HCT116 (cell line): Measurements from ENCODE around the gene SLC39A10. TPM values are rescaled to one million over a fixed set of nuclear protein-coding genes. Genes with fewer than 3 reads are reported as not detected.

ENCODE experiments used
- ATAC-seq: fragments of 200-7000 bp; cut with Tn5 transposase; 2 replicates; pipeline ENCODE4 v1.9.1; 2020; ENCODE audit warnings: mild to moderate bottlenecking, moderate library complexity
- BruUV-seq: library from RNA; stranded (reverse); fragments of 400-500 nt; replicated peaks from 2 replicates; lab custom pipeline; 2021; lab: Mats Ljungman, UMichigan
- CTCF ChIA-PET: fragments of 300-600 bp; sonication (Branson Sonifier 250); formaldehyde crosslinking; loops from one replicate; lab custom pipeline; 2021; ENCODE audit warnings: antibody characterized with exemption; lab: Charles Lee
- POLR2A ChIA-PET: fragments of 300-600, 350-600 bp; sonication (Branson Sonifier 250); formaldehyde crosslinking; loops from one replicate; lab custom pipeline; 2021; ENCODE audit warnings: antibody characterized with exemption; lab: Charles Lee
- RAD21 ChIA-PET, 2 experiments: fragments of 300-600 bp; sonication (Branson Sonifier 250); formaldehyde crosslinking; loops; one replicate each; lab custom pipeline; 2023; ENCODE audit warnings: low total read pairs in 2 of 2; ENCODE audit not compliant: uncharacterized antibody in 2 of 2, unreplicated experiment in 2 of 2, low non-redundant PET in 1 of 2; lab: Charles Lee
- DNase-seq: peaks from one replicate; pipeline ENCODE4 v3.0.0-alpha.2; 2010; ENCODE audit warnings: low read depth, low spot score
- H2AFZ ChIP-seq: fragments of 200-600 bp; shearing (Covaris generic), sonication (generic); 2 replicates; pipeline ENCODE4 v1.6.1; 2017; ENCODE audit warnings: low read depth, mixed run types, mixed read lengths, antibody characterized with exemption, low read length; ENCODE audit not compliant: poor library complexity, severe bottlenecking
- H3K27ac ChIP-seq: 2 replicates; pipeline ENCODE4 v1.5.1; 2012; ENCODE audit warnings: low read depth, low read length
- H3K27me3 ChIP-seq: fragments of 200-600 bp; sonication (generic); 2 replicates; pipeline ENCODE4 v1.6.1; 2016; ENCODE audit warnings: mixed run types, low read length, mixed read lengths; ENCODE audit not compliant: insufficient read depth
- H3K36me3 ChIP-seq, 2 experiments: fragments of 200-500 bp in 1 of 2; fragments of 200-600 bp in 1 of 2; sonication (Bioruptor generic) in 1 of 2; sonication (generic) in 1 of 2; 2 replicates each; pipeline versions ENCODE4 v1.5.1 to v1.6.1; 2014 to 2016; ENCODE audit warnings: low read length in 2 of 2, inconsistent platforms in 1 of 2, mixed read lengths in 1 of 2, mixed run types in 1 of 2; ENCODE audit not compliant: insufficient read depth in 2 of 2, control insufficient read depth in 1 of 2
- H3K4me1 ChIP-seq, 2 experiments: fragments of 200-600 bp in 1 of 2; sonication (generic) in 1 of 2; 2 replicates each; pipeline versions ENCODE4 v1.5.1 to v1.6.1; 2012 to 2017; ENCODE audit warnings: low read length in 2 of 2, inconsistent platforms in 1 of 2, mild to moderate bottlenecking in 1 of 2, mixed read lengths in 1 of 2, mixed run types in 1 of 2, moderate library complexity in 1 of 2; ENCODE audit not compliant: insufficient read depth in 2 of 2, control insufficient read depth in 1 of 2
- H3K4me2 ChIP-seq: fragments of 200-600 bp; sonication (generic); 2 replicates; pipeline ENCODE4 v1.6.1; 2017; ENCODE audit warnings: mixed run types, low read length, mixed read lengths
- H3K4me3 ChIP-seq, 2 experiments: fragments of 200-600 bp in 1 of 2; sonication (generic) in 1 of 2; replicated peaks in 1 of 2; 2 replicates each; pipeline ENCODE4 v1.5.1; 2011 to 2016; ENCODE audit warnings: low read length in 2 of 2, control low read depth in 1 of 2, low read depth in 1 of 2, mild to moderate bottlenecking in 1 of 2, mixed read lengths in 1 of 2, mixed run types in 1 of 2
- H3K79me2 ChIP-seq: fragments of 200-600 bp; sonication (generic); 2 replicates; pipeline ENCODE4 v1.6.1; 2017; ENCODE audit warnings: mild to moderate bottlenecking, mixed run types, low read length, moderate library complexity, mixed read lengths; ENCODE audit not compliant: insufficient read depth
- H3K9ac ChIP-seq: fragments of 200-600 bp; sonication (generic); 2 replicates; pipeline ENCODE4 v1.6.1; 2016; ENCODE audit warnings: low read length, mixed read lengths
- H3K9me2 ChIP-seq: fragments of 200-600 bp; sonication (generic), shearing (Covaris generic); 2 replicates; pipeline ENCODE4 v1.6.1; 2017; ENCODE audit warnings: mixed run types, mild to moderate bottlenecking, moderate library complexity; ENCODE audit not compliant: insufficient read depth
- H3K9me3 ChIP-seq, 2 experiments: fragments of 200-500 bp in 1 of 2; fragments of 200-600 bp in 1 of 2; sonication (Bioruptor generic) in 1 of 2; sonication (generic) in 1 of 2; 2 replicates each; pipeline ENCODE4 v1.6.1; 2014 to 2017; ENCODE audit warnings: low read length in 2 of 2, mixed read lengths in 2 of 2, inconsistent platforms in 1 of 2, low read depth in 1 of 2, mild to moderate bottlenecking in 1 of 2, mixed run types in 1 of 2, moderate library complexity in 1 of 2; ENCODE audit not compliant: control insufficient read depth in 1 of 2, insufficient read depth in 1 of 2
- H4K20me1 ChIP-seq: fragments of 200-600 bp; sonication (generic), shearing (Covaris generic); 2 replicates; pipeline ENCODE4 v1.6.1; 2017; ENCODE audit warnings: mixed run types, mild to moderate bottlenecking, moderate library complexity; ENCODE audit not compliant: insufficient read depth
- CBX3 ChIP-seq: IDR thresholded peaks from 2 replicates; pipeline ENCODE4 v1.6.1; 2012; ENCODE audit warnings: low read depth
- CEBPB ChIP-seq: IDR thresholded peaks from 2 replicates; pipeline ENCODE4 v1.6.1; 2012; ENCODE audit warnings: low read depth
- EGR1 ChIP-seq: IDR thresholded peaks from 2 replicates; pipeline ENCODE4 v1.6.1; 2012; ENCODE audit warnings: low read depth
- ELF1 ChIP-seq: IDR thresholded peaks from 2 replicates; pipeline ENCODE4 v1.6.1; 2012; ENCODE audit warnings: low read depth, borderline replicate concordance
- EZH2phosphoT487 ChIP-seq: fragments of 200-600 bp; IDR thresholded peaks from 2 replicates; pipeline ENCODE4 v1.6.1; 2018; ENCODE audit warnings: antibody characterized with exemption, borderline replicate concordance
- FOSL1 ChIP-seq: IDR thresholded peaks from 2 replicates; pipeline ENCODE4 v1.6.1; 2012; ENCODE audit warnings: low read depth
- MAX ChIP-seq: IDR thresholded peaks from 2 replicates; pipeline ENCODE4 v1.6.1; 2012
- POLR2A ChIP-seq: IDR thresholded peaks from 2 replicates; pipeline ENCODE4 v1.7.0; 2011; ENCODE audit warnings: borderline replicate concordance; ENCODE audit not compliant: insufficient read depth, insufficient read length; ENCODE audit errors: extremely low read depth
- POLR2AphosphoS5 ChIP-seq: IDR thresholded peaks from 2 replicates; pipeline ENCODE4 v1.6.1; 2011; ENCODE audit warnings: mild to moderate bottlenecking, low read depth, low read length, moderate library complexity
- RAD21 ChIP-seq: IDR thresholded peaks from 2 replicates; pipeline ENCODE4 v1.6.1; 2012; ENCODE audit warnings: low read depth, mild to moderate bottlenecking
- REST ChIP-seq: IDR thresholded peaks from 2 replicates; pipeline ENCODE4 v1.6.1; 2012; ENCODE audit warnings: low read depth
- SP1 ChIP-seq: IDR thresholded peaks from 2 replicates; pipeline ENCODE4 v1.6.1; 2012; ENCODE audit warnings: low read depth
- TCF7L2 ChIP-seq: IDR thresholded peaks from 2 replicates; pipeline ENCODE4 v1.7.0; 2011; ENCODE audit warnings: borderline replicate concordance, inconsistent platforms; ENCODE audit not compliant: insufficient read depth, insufficient read length; ENCODE audit errors: extremely low read depth
- YY1 ChIP-seq: IDR thresholded peaks from 2 replicates; pipeline ENCODE4 v1.6.1; 2011; ENCODE audit warnings: low read length, low read depth, moderate library complexity, mild to moderate bottlenecking; ENCODE audit not compliant: insufficient replicate concordance; ENCODE audit errors: extremely low read depth
- intact Hi-C: fragments of 100-400 bp; cut with micrococcal nuclease; formaldehyde crosslinking; loops from 2 replicates; pipeline ENCODE4 v1.10.0; 2022
- total RNA-seq: library from RNA; stranded (reverse); gene quantifications from one replicate; pipeline ENCODE4 v1.2.1, GENCODE V29; 2021; ENCODE audit not compliant: unreplicated experiment
- TF ChIP-seq, protein P1 (sequence below): IDR thresholded peaks from 2 replicates; pipeline ENCODE4 v1.6.1; 2011; ENCODE audit warnings: mild to moderate bottlenecking, low read length, moderate library complexity; ENCODE audit not compliant: insufficient replicate concordance; ENCODE audit errors: extremely low read depth

Gene SLC39A10
- total RNA-seq, 1 experiment from 2014 or later, result 59.0 TPM

DNA sequence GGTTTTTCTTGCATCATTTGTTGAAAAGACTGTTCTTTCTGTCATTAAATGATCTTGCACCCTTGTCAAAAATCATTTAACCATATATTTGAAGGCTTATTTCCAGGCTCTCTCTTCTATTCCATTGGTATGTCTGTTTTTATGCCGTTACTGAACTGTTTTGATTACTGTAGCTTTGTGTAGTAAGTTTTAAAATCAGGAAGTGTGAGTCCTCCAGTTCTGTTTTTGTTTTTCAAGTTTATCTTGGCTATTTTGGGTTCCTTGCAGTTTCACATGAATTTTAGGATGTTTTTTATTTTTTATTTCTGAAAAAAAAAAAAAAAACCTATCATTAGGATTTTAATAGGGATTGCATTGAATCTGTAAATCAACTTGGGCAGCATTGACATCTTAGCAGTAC is 39.0 kb downstream of the SLC39A10 start:
- BruUV-seq, result no TSS peak
- peaks cover 2 to 14% of the 10 kb centered on the region in 2 experiments; a peak in 1 of 4 replicates for H3K4me1 ChIP-seq
- H3K79me2 ChIP-seq, result peaks cover 81% of the 10 kb centered on the region
- H3K27ac ChIP-seq, result no peak overlapping the region
- no peak overlapping the region for H2AFZ ChIP-seq
- ChIA-PET POLR2A (no interaction called here), CTCF (no interaction called here), RAD21 (no interaction called here)
- no peaks in the 10 kb centered on the region for H3K27me3 ChIP-seq
- no peak for DNase-seq
- no peak overlapping the region for H3K9ac ChIP-seq
- H4K20me1 ChIP-seq, result no peaks in the 10 kb centered on the region
- no peaks in the 10 kb centered on the region for H3K36me3 ChIP-seq
- H3K4me3 ChIP-seq, result no peak overlapping the region
- no peak for TF ChIP-seq YY1
- H3K9me2 ChIP-seq, result no peaks in the 10 kb centered on the region
- intact Hi-C loops, result no loop called here
- H3K9me3 ChIP-seq, result no peaks in the 10 kb centered on the region
- no peak for ATAC-seq
- H3K4me2 ChIP-seq, result no peak overlapping the region

DNA sequence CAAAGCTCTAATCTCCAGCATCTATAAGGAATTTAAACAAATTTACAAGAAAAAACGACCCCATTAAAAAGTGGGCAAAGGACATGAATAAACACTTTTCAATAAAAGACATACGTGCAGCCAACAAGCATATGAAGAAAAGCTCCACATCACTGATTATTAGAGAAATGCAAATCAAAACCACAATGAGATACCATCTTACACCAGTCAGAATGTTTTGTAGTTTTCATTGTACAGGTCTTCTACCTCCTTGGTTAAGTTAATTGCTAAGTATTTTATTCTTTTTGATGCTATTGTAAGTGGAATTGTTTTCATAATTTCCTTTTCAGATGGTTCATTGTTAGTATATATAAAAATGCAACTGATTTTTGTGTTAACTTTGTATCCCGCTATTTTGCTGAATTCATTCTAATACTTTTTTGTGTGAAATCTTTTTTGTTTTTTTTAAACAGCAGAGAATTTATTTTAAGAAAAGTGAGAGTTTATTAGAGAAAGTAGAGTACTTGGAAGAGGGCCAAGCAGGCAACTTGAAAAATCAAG is 40.7 kb downstream of the SLC39A10 start:
- no peak overlapping the region for H3K9ac ChIP-seq
- ChIA-PET POLR2A (no interaction called here), CTCF (no interaction called here), RAD21 (interaction anchor here in 1 of 2 experiments (0.7 kb wide), 1 partner anchor 741 kb away, joined by 3 read pairs; no protein-coding TSS in a partner anchor)
- H3K27me3 ChIP-seq, result no peaks in the 10 kb centered on the region
- H3K9me2 ChIP-seq, result no peaks in the 10 kb centered on the region
- no peak overlapping the region for H3K4me2 ChIP-seq
- H3K9me3 ChIP-seq, result no peaks in the 10 kb centered on the region
- no TSS peak for BruUV-seq
- H4K20me1 ChIP-seq, result no peaks in the 10 kb centered on the region
- DNase-seq (no peak), ATAC-seq (no peak)
- no peak overlapping the region for H3K4me3 ChIP-seq
- H3K36me3 ChIP-seq, result no peaks in the 10 kb centered on the region
- intact Hi-C loops, result no loop called here
- no peak overlapping the region for H2AFZ ChIP-seq
- peaks cover 87% of the 10 kb centered on the region for H3K79me2 ChIP-seq
- H3K4me1 ChIP-seq, result peaks cover 2 to 14% of the 10 kb centered on the region in 2 experiments; a peak in 1 of 4 replicates
- no peak overlapping the region for H3K27ac ChIP-seq
- no peak for TF ChIP-seq MAX
- no peak for TF ChIP-seq EZH2phosphoT487
- TF ChIP-seq RAD21, result no peak
- no peak for TF ChIP-seq ELF1
- TF ChIP-seq REST, result no peak
- TF ChIP-seq EGR1, result no peak
- no peak for TF ChIP-seq YY1
- no peak for TF ChIP-seq SP1
- no peak for TF ChIP-seq CEBPB
- TF ChIP-seq CBX3, result no peak
- TF ChIP-seq, protein P1, sequence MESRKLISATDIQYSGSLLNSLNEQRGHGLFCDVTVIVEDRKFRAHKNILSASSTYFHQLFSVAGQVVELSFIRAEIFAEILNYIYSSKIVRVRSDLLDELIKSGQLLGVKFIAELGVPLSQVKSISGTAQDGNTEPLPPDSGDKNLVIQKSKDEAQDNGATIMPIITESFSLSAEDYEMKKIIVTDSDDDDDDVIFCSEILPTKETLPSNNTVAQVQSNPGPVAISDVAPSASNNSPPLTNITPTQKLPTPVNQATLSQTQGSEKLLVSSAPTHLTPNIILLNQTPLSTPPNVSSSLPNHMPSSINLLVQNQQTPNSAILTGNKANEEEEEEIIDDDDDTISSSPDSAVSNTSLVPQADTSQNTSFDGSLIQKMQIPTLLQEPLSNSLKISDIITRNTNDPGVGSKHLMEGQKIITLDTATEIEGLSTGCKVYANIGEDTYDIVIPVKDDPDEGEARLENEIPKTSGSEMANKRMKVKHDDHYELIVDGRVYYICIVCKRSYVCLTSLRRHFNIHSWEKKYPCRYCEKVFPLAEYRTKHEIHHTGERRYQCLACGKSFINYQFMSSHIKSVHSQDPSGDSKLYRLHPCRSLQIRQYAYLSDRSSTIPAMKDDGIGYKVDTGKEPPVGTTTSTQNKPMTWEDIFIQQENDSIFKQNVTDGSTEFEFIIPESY, result no peak
- TF ChIP-seq POLR2A, result no peak
- TF ChIP-seq FOSL1, result no peak
- TF ChIP-seq POLR2AphosphoS5, result no peak
- TF ChIP-seq TCF7L2, result no peak
